ENCODE results near the gene GARIN5B.

Gene GARIN5B

DNA sequence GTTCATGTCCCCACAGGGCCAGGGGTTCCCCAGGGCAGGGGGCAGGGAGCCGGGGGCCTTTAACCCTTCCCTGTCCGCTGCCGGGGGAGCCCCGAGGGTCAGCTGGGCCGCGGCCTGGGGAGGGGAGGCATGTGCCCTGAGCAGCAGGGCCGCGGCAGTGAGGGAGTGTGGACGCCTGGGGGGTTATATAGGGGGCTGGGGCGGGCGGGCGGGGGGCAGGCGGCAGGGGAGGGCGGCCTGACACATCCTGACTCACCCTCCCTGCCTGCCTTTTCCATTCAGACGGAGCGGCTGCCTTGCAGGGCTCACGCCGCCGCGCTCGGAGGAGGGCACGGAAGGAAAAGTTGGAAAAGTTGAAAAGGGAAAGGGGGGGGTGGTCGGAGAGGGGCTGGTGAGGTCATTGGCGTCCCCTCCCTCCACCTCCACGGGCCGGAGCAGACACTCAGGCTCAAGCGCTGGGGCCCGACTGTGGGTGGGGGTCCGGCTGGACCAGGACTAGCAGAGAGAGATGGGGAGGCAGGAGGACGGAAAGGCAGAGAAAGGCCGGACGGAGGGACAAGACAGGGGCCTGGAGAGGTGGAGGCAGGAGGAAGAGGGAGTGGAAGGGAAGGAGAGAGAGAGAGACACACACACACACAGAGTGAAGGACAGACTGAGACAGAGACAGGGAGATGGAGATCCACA, 7.4 kb upstream of the GARIN5B start, which contains the start of gene IL11:
Gene IL11 (minus strand): TSS at position 159 of the 684 bp plus-strand sequence. CDS start 153 bp downstream, at position 6.
- Mint-ChIP-seq H3K36me3 (ENCODE audit: insufficient read depth) (no peaks in the 10 kb centered on the region), H3K4me1 (ENCODE audit: low read depth in 2 of 2) (peaks cover 5 to 8% of the 10 kb centered on the region in 2 donors), H3K9me3 (no peaks in the 10 kb centered on the region), H3K27me3 (peaks cover 50 to 82% of the 10 kb centered on the region in 2 donors), H3K4me3 (peak within 1 kb of the TSS; percentile 73 to 86), H3K27ac (no peak within 1 kb of the TSS)
- DNase-seq (no peak), ATAC-seq (replicated peaks) (no peak)

DNA sequence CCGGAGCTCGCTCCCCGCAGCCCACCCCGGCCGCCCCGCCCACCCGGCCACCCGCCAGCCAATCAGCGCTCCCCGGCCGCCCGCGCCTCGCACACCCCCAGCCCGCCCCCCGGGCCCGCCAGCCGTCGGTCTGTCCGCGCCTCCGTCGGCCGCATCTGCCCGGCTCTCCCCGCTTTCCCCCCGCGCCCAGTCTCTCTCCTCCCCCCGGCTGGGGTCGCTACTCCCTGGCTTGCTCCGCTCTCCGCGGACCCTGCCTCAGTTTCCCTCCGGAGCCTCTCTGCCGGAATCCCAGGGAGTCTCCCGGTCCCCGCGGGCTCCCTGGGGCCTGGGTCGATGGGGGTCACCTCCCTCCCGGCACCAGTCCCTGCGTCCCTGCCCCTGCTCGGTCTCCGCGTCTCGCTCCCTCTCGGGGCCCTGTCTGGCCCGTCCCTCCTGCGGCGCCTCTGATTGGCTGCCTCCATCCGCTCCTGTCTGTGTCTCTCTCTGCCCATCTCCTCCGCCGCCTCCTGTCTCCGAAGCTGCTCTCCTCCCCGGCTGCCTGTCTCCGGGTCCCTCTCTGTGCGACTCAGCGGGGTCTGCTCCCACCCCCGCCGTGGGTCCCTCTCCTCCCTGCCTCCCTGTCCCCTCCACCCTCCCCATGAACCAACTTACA, 6.7 kb upstream of the GARIN5B start:
- H3K36me3 Mint-ChIP-seq (ENCODE audit: insufficient read depth) = no peaks in the 10 kb centered on the region
- no peaks in the 10 kb centered on the region for H3K9me3 Mint-ChIP-seq
- peak overlapping the region; percentile 73 to 86 for H3K4me3 Mint-ChIP-seq
- peak; percentile 68 for ATAC-seq (replicated peaks)
- peaks cover 5 to 8% of the 10 kb centered on the region in 2 donors for H3K4me1 Mint-ChIP-seq (ENCODE audit: low read depth in 2 of 2)
- no peak for DNase-seq
- H3K27ac Mint-ChIP-seq = no peak overlapping the region
- H3K27me3 Mint-ChIP-seq = peaks cover 53 to 76% of the 10 kb centered on the region in 2 donors

- Mint-ChIP-seq H3K36me3 (ENCODE audit: insufficient read depth) (no peaks in the 10 kb centered on the region), H3K27ac (no peak overlapping the region), H3K27me3 (peaks cover 51 to 72% of the 10 kb centered on the region in 2 donors), H3K4me3 (peak overlapping the region; percentile 38 to 61), H3K9me3 (no peaks in the 10 kb centered on the region), H3K4me1 (ENCODE audit: low read depth in 2 of 2) (peaks cover 5 to 8% of the 10 kb centered on the region in 2 donors)
- peak; percentile 54 for ATAC-seq (replicated peaks)
- DNase-seq = no peak
Observed at GRCh38 chr19:55368701-55369563, 5.9 kb upstream of the GARIN5B start.

DNA sequence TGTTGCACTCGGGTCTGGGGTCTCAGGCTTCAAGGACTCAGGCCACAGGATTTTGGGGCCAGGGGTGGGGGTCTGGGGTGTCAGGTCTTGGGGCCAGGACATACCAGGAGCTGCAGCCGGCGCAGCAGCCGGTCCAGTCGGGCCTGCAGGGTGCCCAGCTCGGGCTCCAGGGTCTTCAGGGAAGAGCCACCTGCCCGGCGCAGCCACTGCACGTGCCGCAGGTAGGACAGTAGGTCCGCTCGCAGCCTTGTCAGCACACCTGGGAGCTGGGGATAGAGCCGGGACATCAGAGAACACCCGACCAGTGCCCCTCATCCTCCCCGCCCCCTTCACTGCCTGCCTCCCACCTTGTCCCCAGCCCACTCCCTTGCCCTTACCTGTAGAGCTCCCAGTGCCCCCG, 5.0 kb upstream of the GARIN5B start:
- H3K4me3 Mint-ChIP-seq = no peak overlapping the region
- peaks cover 4 to 5% of the 10 kb centered on the region in 2 donors for H3K4me1 Mint-ChIP-seq (ENCODE audit: low read depth in 2 of 2)
- H3K36me3 Mint-ChIP-seq (ENCODE audit: insufficient read depth) = no peaks in the 10 kb centered on the region
- no peak overlapping the region for H3K27ac Mint-ChIP-seq
- ATAC-seq (replicated peaks) = no peak
- no peak for DNase-seq
- H3K27me3 Mint-ChIP-seq = peaks cover 46 to 64% of the 10 kb centered on the region in 2 donors
- no peaks in the 10 kb centered on the region for H3K9me3 Mint-ChIP-seq

- H3K4me3 Mint-ChIP-seq = no peak overlapping the region
- peaks cover 38 to 51% of the 10 kb centered on the region in 2 donors for H3K27me3 Mint-ChIP-seq
- no peaks in the 10 kb centered on the region for H3K9me3 Mint-ChIP-seq
- no peak for ATAC-seq (replicated peaks)
- DNase-seq = no peak
- no peak overlapping the region for H3K27ac Mint-ChIP-seq
- H3K36me3 Mint-ChIP-seq (ENCODE audit: insufficient read depth) = no peaks in the 10 kb centered on the region
- H3K4me1 Mint-ChIP-seq (ENCODE audit: low read depth in 2 of 2) = peaks cover 4 to 5% of the 10 kb centered on the region in 2 donors
Observed at GRCh38 chr19:55366790-55367189, 3.7 kb upstream of the GARIN5B start.

DNA sequence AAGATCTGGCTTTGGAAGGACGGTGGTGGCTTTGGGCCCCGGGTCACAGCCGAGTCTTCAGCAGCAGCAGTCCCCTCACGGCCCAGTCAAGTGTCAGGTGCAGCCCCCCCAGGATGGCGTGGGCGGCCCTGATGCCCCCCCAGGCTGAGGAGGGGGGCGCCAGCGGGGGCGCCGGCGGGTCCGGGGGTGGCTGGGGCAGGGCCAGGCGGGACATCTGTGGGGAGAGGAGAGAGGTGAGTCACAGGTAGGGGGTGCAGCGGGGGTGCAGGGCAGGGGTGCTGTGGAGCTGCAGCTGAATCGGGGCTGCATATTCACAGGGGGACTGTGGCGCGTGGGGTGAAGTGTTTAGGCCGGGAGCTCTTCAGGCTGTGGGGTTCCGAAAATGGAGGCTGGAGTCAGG, 2.9 kb upstream of the GARIN5B start:
- H3K4me1 Mint-ChIP-seq (ENCODE audit: low read depth in 2 of 2) = peaks cover 4 to 5% of the 10 kb centered on the region in 2 donors
- H3K27ac Mint-ChIP-seq = no peak overlapping the region
- no peak for DNase-seq

DNA sequence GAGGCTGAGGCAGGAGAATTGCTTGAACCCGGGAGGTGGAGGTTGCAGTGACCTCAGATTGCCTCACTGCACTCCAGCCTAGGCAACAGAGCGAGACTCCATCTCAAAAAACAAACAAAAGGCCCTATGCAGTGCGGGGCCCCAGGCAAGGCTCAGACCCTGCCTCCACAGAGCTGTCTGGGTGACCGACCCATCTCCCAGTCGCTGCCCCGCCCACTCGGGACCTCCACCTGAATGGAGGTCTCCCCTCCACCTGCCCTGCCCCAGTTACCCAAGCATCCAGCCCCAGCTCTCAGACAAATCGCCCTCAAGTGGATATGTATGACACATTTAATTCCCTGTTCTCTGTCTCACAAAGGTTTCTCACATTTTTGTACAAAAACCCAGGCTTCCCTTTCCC, 2.2 kb upstream of the GARIN5B start:
- Mint-ChIP-seq H3K4me3 (no peak overlapping the region), H3K36me3 (ENCODE audit: insufficient read depth) (no peaks in the 10 kb centered on the region), H3K27me3 (peaks cover 22 to 35% of the 10 kb centered on the region in 2 donors), H3K9me3 (no peaks in the 10 kb centered on the region), H3K4me1 (ENCODE audit: low read depth in 2 of 2) (peaks cover 3 to 4% of the 10 kb centered on the region in 2 donors), H3K27ac (no peak overlapping the region)
- ATAC-seq (replicated peaks) (no peak), DNase-seq (no peak)

More for the DNA sequence above, 2.9 kb upstream of the GARIN5B start:
- ATAC-seq (replicated peaks) = no peak
- Mint-ChIP-seq H3K27me3 (peaks cover 30 to 42% of the 10 kb centered on the region in 2 donors), H3K36me3 (ENCODE audit: insufficient read depth) (no peaks in the 10 kb centered on the region), H3K9me3 (no peaks in the 10 kb centered on the region), H3K4me3 (no peak overlapping the region)

- no peaks in the 10 kb centered on the region for H3K36me3 Mint-ChIP-seq (ENCODE audit: insufficient read depth)
- no peak overlapping the region for H3K4me3 Mint-ChIP-seq
- ATAC-seq (replicated peaks) (no peak), DNase-seq (no peak)
- no peak overlapping the region for H3K27ac Mint-ChIP-seq
- H3K4me1 Mint-ChIP-seq (ENCODE audit: low read depth in 2 of 2) = no peaks in the 10 kb centered on the region
- H3K9me3 Mint-ChIP-seq = no peaks in the 10 kb centered on the region
- peaks cover 14 to 18% of the 10 kb centered on the region in 2 donors for H3K27me3 Mint-ChIP-seq
Observed at GRCh38 chr19:55362174-55362989, 678 bp downstream of the GARIN5B start.

GRCh38 chr19:55360902-55361301, 2.2 kb downstream of the GARIN5B start:
- Mint-ChIP-seq H3K4me3 (no peak overlapping the region), H3K27me3 (peaks cover 15 to 23% of the 10 kb centered on the region in 2 donors), H3K36me3 (ENCODE audit: insufficient read depth) (no peaks in the 10 kb centered on the region), H3K27ac (peak overlapping the region in 1 of 2 donors; percentile 26), H3K9me3 (no peaks in the 10 kb centered on the region), H3K4me1 (ENCODE audit: low read depth in 2 of 2) (no peaks in the 10 kb centered on the region)
- ATAC-seq (replicated peaks) (no peak), DNase-seq (no peak)

DNA sequence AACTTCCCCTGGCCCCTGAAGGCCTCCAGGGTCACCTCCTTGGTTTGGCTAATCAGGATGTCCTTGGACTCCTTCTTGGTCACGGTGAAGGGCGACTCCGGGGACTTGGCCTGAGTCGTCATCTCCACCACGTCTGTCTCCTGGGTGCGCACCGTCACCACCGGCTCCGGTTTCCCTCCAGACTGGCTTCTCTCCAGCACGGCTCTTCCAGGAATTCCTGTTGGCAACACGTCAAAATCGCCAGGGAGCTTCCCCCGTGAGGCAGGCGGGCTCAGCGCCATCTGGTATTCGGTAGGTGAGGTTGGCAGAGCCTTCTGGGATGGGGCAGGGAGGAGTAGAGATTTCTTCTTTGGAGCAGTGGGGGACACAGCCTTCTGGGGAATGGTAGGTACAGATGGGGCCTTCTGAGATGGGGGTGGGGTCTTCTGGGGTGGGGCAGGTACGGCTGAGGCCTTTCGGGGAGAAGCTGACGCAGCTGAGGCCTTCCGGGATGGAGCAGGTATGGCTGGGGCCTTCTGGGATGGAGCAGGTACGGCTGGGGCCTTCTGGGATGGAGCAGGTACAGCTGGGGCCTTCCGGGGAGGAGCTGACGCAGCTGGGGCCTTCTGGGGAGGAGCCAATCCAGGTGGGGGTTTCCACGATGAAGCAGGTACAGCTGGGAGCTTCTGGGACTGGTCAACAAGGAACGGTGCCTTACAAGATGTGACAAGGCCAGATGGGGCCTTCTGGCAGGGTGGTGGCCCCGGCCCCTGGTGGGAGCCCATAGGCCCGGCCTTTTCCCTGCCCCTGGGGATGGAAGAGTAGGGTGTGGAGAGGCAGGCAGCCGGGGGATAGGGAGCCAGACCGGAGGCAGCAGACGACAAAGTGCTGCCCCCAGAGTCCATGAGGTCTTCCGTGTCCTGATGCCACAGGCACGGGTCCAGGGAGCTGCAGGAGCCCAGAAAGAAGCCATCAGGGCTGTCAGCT, 3.8 kb downstream of the GARIN5B start:
- Mint-ChIP-seq H3K4me1 (ENCODE audit: low read depth in 2 of 2) (peaks cover 0 to 2% of the 10 kb centered on the region in 2 donors), H3K27ac (no peak overlapping the region), H3K9me3 (no peaks in the 10 kb centered on the region), H3K27me3 (peaks cover 9 to 32% of the 10 kb centered on the region in 2 donors), H3K4me3 (no peak overlapping the region), H3K36me3 (ENCODE audit: insufficient read depth) (no peaks in the 10 kb centered on the region)
- DNase-seq (no peak), ATAC-seq (replicated peaks) (no peak)

GRCh38 chr19:55358493-55358892, 4.6 kb downstream of the GARIN5B start:
- no peak overlapping the region for H3K27ac Mint-ChIP-seq
- H3K4me3 Mint-ChIP-seq = no peak overlapping the region
- peaks cover 4 to 5% of the 10 kb centered on the region in 2 donors for H3K4me1 Mint-ChIP-seq (ENCODE audit: low read depth in 2 of 2)
- ATAC-seq (replicated peaks) (no peak), DNase-seq (no peak)
- no peaks in the 10 kb centered on the region for H3K9me3 Mint-ChIP-seq
- peaks cover 9 to 33% of the 10 kb centered on the region in 2 donors for H3K27me3 Mint-ChIP-seq
- H3K36me3 Mint-ChIP-seq (ENCODE audit: insufficient read depth) = peaks cover 6% of the 10 kb centered on the region
